HG02943 (cell line): Measurements from ENCODE around the gene SIL1.

Source experiments
- ATAC-seq: cut with Tn5 transposase; IDR thresholded peaks from one replicate; pipeline ENCODE4 v1.9.1; 2021; ENCODE audit warnings: mild to moderate bottlenecking, low read depth, moderate library complexity; ENCODE audit not compliant: unreplicated experiment

The SIL1 gene

GRCh38 chr5:138903130-138903775, 294.9 kb downstream of the SIL1 start:
- ATAC-seq: no peak

GRCh38 chr5:138901716-138902115, 296.5 kb downstream of the SIL1 start:
- no peak for ATAC-seq

- no peak for ATAC-seq
Observed at GRCh38 chr5:138900281-138900965, 297.7 kb downstream of the SIL1 start.

- ATAC-seq: no peak
Observed at GRCh38 chr5:138898742-138899141, 299.4 kb downstream of the SIL1 start.

GRCh38 chr5:138898299-138898698, 299.9 kb downstream of the SIL1 start:
- ATAC-seq: no peak
